PC-3 (cell line): ENCODE results near the gene SYN1.

Experiments used
- EZH2 ChIP-seq: fragments of 300-600 bp; sonication (generic); IDR thresholded peaks from one replicate; pipeline ENCODE4 v1.6.1; 2017; ENCODE audit warnings: antibody characterized with exemption, mild to moderate bottlenecking, low read length; ENCODE audit not compliant: unreplicated experiment
- EZH2phosphoT487 ChIP-seq: fragments of 300-600 bp; sonication (generic); IDR thresholded peaks from 2 replicates; pipeline ENCODE4 v1.6.1; 2018; ENCODE audit warnings: mild to moderate bottlenecking, antibody characterized with exemption, low read length, borderline replicate concordance
- TF ChIP-seq, protein P1 (sequence below): fragments of 300-600 bp; sonication (generic); conservative IDR thresholded peaks from 2 replicates; pipeline ENCODE4 v1.5.1; 2017; ENCODE audit warnings: antibody characterized with exemption, low read depth, mild to moderate bottlenecking, low read length

DNA sequence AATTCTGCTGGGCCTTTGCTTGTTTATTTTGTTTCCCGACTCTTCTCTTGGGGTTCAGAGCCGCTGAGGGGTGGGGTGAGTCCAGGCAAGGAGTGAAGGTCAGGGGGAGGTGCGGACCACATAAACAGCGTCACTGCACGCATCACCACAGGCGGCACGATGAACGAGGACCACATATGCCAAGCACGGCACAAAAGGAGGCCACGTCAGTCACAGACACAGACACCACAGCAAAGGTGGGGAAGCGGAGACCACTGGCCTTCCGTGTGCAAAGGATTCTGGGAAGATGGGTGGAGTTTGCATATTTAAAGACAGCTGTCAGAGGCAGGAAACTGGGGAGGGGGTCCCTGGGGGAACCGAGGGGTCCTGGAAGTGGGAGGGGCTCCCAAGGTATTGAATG, 47.8 kb downstream of the SYN1 start:
- TF ChIP-seq, protein P1, sequence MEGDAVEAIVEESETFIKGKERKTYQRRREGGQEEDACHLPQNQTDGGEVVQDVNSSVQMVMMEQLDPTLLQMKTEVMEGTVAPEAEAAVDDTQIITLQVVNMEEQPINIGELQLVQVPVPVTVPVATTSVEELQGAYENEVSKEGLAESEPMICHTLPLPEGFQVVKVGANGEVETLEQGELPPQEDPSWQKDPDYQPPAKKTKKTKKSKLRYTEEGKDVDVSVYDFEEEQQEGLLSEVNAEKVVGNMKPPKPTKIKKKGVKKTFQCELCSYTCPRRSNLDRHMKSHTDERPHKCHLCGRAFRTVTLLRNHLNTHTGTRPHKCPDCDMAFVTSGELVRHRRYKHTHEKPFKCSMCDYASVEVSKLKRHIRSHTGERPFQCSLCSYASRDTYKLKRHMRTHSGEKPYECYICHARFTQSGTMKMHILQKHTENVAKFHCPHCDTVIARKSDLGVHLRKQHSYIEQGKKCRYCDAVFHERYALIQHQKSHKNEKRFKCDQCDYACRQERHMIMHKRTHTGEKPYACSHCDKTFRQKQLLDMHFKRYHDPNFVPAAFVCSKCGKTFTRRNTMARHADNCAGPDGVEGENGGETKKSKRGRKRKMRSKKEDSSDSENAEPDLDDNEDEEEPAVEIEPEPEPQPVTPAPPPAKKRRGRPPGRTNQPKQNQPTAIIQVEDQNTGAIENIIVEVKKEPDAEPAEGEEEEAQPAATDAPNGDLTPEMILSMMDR: no peak
- no peak for TF ChIP-seq EZH2
- no peak for TF ChIP-seq EZH2phosphoT487
